OCI-LY1 (cell line): ENCODE measurements around the gene SLBP.

Source experiments
- CTCF ChIP-seq: fragments of 200-600 bp; sonication (generic), shearing (Covaris generic); IDR thresholded peaks from 2 replicates; pipeline ENCODE4 v1.5.1; 2017; ENCODE audit warnings: mild to moderate bottlenecking, antibody characterized with exemption, low read length, moderate library complexity, mixed read lengths
- EZH2 ChIP-seq: fragments of 200-600 bp; sonication (generic), shearing (Covaris generic); IDR thresholded peaks from 2 replicates; pipeline ENCODE4 v1.8.0; 2017; ENCODE audit warnings: borderline replicate concordance, mixed run types, mild to moderate bottlenecking, antibody characterized with exemption, low read length, moderate library complexity, mixed read lengths

DNA sequence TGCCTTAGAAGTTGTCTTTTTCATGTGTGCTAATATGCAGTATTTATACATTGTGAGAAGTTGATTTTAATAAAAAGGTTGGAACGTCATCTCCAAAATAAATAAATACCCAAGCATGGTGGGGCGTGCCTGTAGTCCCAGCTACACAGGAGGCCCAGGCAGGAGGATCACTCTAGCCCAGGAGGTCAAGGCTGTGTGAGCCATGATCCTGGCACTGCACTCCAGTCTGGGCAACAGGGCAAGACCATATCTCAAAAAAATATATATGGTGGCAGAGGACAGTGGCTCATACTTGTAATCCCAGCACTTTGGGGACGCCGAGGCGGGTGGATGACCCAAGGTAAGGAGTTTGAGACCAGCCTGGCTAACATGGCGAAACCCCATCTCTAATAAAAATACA, 6.4 kb downstream of the SLBP start:
- TF ChIP-seq CTCF (no peak), EZH2 (no peak)
